Measurements from ENCODE around the gene CELF4.

Gene CELF4

GRCh38 chr18:37230768-37231167 is 334.8 kb downstream of the CELF4 start:
- POLR2A ChIA-PET, result no interaction called here
- DNase-seq (ENCODE audit: low read depth, low spot score), result no peak
- CTCF ChIA-PET, result no interaction called here
- H3K4me3 ChIP-seq (ENCODE audit: low read depth, low read length), result no peak overlapping the region
- no peak for TF ChIP-seq CTCF (IDR thresholded peaks at IDR 0.05; ENCODE audit: insufficient read depth, low read length, missing control alignments)

DNA sequence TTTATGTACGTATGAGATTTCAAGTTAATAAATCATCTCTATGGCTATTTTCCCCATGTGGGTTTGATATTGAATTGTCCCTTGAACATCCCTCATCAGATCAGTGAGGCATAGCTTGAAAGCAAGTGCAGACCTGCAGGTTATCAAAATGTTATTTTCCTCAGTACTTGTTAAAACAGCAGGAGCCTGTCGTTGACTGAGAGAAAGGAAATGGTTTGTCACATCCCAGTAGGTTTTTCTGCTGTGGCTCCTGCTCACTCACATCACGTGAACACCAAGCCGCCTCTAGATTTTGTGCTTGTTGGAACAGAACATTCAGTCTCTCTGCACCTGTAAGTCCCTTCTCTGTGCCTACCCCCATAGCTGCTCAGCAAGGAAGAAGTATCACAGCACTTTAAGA is 340.3 kb downstream of the CELF4 start:
- DNase-seq (ENCODE audit: low read depth, low spot score), result no peak
- TF ChIP-seq CTCF (IDR thresholded peaks at IDR 0.05; ENCODE audit: insufficient read depth, low read length, missing control alignments), result no peak
- no peak overlapping the region for H3K4me3 ChIP-seq (ENCODE audit: low read depth, low read length)
- ChIA-PET POLR2A (no interaction called here), CTCF (no interaction called here)

DNA sequence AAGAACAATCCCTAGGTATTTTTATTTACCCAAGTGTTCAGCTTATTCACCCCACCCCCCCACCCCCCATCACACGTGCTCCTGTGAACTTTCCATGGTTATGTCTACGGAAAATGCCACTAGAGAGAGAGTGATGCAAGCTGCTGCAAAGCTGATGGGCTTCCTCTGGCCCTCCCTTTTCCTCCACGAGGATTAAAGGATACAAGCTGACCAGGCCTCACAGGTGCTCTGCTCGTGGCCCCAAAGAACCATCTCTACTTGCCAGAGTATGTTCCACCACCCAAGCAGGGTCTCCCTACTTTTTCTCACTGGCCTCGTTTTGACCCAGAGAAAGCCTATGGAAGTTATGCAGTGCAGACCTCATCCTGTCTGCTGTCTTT is 342.6 kb downstream of the CELF4 start:
- no peak for DNase-seq (ENCODE audit: low read depth, low spot score)
- TF ChIP-seq CTCF (IDR thresholded peaks at IDR 0.05; ENCODE audit: insufficient read depth, low read length, missing control alignments), result no peak
- H3K4me3 ChIP-seq (ENCODE audit: low read depth, low read length), result no peak overlapping the region
- CTCF ChIA-PET, result no interaction called here
- POLR2A ChIA-PET, result no interaction called here

- TF ChIP-seq CTCF (IDR thresholded peaks at IDR 0.05; ENCODE audit: insufficient read depth, low read length, missing control alignments), result no peak
Measured at GRCh38 chr18:37222354-37222998, 343.1 kb downstream of the CELF4 start.

GRCh38 chr18:37219257-37219656 is 346.3 kb downstream of the CELF4 start:
- TF ChIP-seq CTCF (IDR thresholded peaks at IDR 0.05; ENCODE audit: insufficient read depth, low read length, missing control alignments), result no peak
- no peak overlapping the region for H3K4me3 ChIP-seq (ENCODE audit: low read depth, low read length)
- POLR2A ChIA-PET, result no interaction called here
- CTCF ChIA-PET, result no interaction called here
- DNase-seq (ENCODE audit: low read depth, low spot score), result no peak

More at GRCh38 chr18:37222354-37222998, 343.1 kb downstream of the CELF4 start:
- no peak overlapping the region for H3K4me3 ChIP-seq (ENCODE audit: low read depth, low read length)
- POLR2A ChIA-PET, result no interaction called here
- no peak for DNase-seq (ENCODE audit: low read depth, low spot score)
- CTCF ChIA-PET, result no interaction called here

GRCh38 chr18:37218022-37218590 is 347.5 kb downstream of the CELF4 start:
- ChIA-PET POLR2A (no interaction called here), CTCF (no interaction called here)
- no peak for DNase-seq (ENCODE audit: low read depth, low spot score)
- no peak for TF ChIP-seq CTCF (IDR thresholded peaks at IDR 0.05; ENCODE audit: insufficient read depth, low read length, missing control alignments)
- no peak overlapping the region for H3K4me3 ChIP-seq (ENCODE audit: low read depth, low read length)

Data from AG04449 (cell line).